SK-N-SH (cell line): ENCODE data around the gene CACNA1G. TPM values are rescaled to one million over a fixed set of nuclear protein-coding genes. Genes with fewer than 3 reads are reported as not detected.

ENCODE experiments used
- CTCF ChIA-PET: fragments of 300-600, 350-600 bp; formaldehyde crosslinking; extraction: SDS; loops from one replicate; lab custom pipeline; 2021; lab: Yijun Ruan, JAX
- POLR2A ChIA-PET: fragments of 350-600 bp; sonication (Branson Sonifier 250); formaldehyde crosslinking; extraction: SDS; loops from one replicate; lab custom pipeline; 2020; ENCODE audit warnings: antibody characterized with exemption, inconsistent platforms; lab: Yijun Ruan, JAX
- DNase-seq: peaks from one replicate; pipeline ENCODE4 v3.0.0; 2012
- H2AFZ ChIP-seq: fragments of 200-600 bp; sonication (generic); 2 replicates; pipeline ENCODE4 v1.8.1; 2016; ENCODE audit warnings: antibody characterized with exemption, mild to moderate bottlenecking, low read depth
- H3F3A ChIP-seq: fragments of 200-600 bp; sonication (generic); replicated peaks from 2 replicates; pipeline ENCODE3; 2016; ENCODE audit warnings: antibody characterized with exemption, mild to moderate bottlenecking; ENCODE audit not compliant: insufficient read depth
- H3K27ac ChIP-seq, 2 experiments: fragments of 200-500 bp in 1 of 2; fragments of 200-600 bp in 1 of 2; sonication (Bioruptor generic) in 1 of 2; sonication (generic), shearing (Covaris generic) in 1 of 2; 2 replicates each; pipeline versions ENCODE4 v1.5.1 to v1.6.1; 2014 to 2016; ENCODE audit warnings: low read depth in 2 of 2, inconsistent platforms in 1 of 2, low read length in 1 of 2, mild to moderate bottlenecking in 1 of 2, mixed read lengths in 1 of 2
- H3K27me3 ChIP-seq: fragments of 200-600 bp; sonication (generic), shearing (Covaris generic); 2 replicates; pipeline ENCODE4 v1.6.1; 2016; ENCODE audit warnings: mixed run types; ENCODE audit not compliant: insufficient read depth
- H3K36me3 ChIP-seq, 2 experiments: fragments of 200-500 bp in 1 of 2; fragments of 200-600 bp in 1 of 2; sonication (Bioruptor generic) in 1 of 2; sonication (generic) in 1 of 2; replicated peaks in 1 of 2; 2 replicates each; pipeline versions ENCODE3 to v1.5.1; 2014 to 2016; ENCODE audit warnings: low read length in 1 of 2, mild to moderate bottlenecking in 1 of 2; ENCODE audit not compliant: insufficient read depth in 2 of 2, control insufficient read depth in 1 of 2
- H3K4me1 ChIP-seq, 2 experiments: fragments of 200-500 bp in 1 of 2; fragments of 200-600 bp in 1 of 2; sonication (Bioruptor generic) in 1 of 2; sonication (generic), shearing (Covaris generic) in 1 of 2; 2 replicates each; pipeline versions ENCODE4 v1.5.1 to v1.6.1; 2014 to 2016; ENCODE audit warnings: low read depth in 1 of 2, low read length in 1 of 2, mixed run types in 1 of 2; ENCODE audit not compliant: insufficient read depth in 2 of 2, control insufficient read depth in 1 of 2
- H3K4me2 ChIP-seq: fragments of 200-600 bp; sonication (generic), shearing (Covaris generic); 2 replicates; pipeline ENCODE4 v1.6.1; 2017; ENCODE audit warnings: mixed run types
- H3K4me3 ChIP-seq, 2 experiments: fragments of 200-500 bp in 1 of 2; fragments of 200-600 bp in 1 of 2; sonication (Bioruptor generic) in 1 of 2; sonication (generic), shearing (Covaris generic) in 1 of 2; 2 replicates each; pipeline versions ENCODE4 v1.5.1 to v1.8.1; 2014 to 2016; ENCODE audit warnings: low read depth in 2 of 2, inconsistent platforms in 1 of 2, low read length in 1 of 2, mild to moderate bottlenecking in 1 of 2, mixed read lengths in 1 of 2, moderate library complexity in 1 of 2
- H3K79me2 ChIP-seq: fragments of 200-600 bp; sonication (generic); 2 replicates; pipeline ENCODE4 v1.8.1; 2017; ENCODE audit warnings: mild to moderate bottlenecking; ENCODE audit not compliant: insufficient read depth
- H3K9ac ChIP-seq: fragments of 200-600 bp; sonication (generic); 2 replicates; pipeline ENCODE4 v1.6.1; 2017; ENCODE audit warnings: mixed run types
- H3K9me2 ChIP-seq: fragments of 200-600 bp; sonication (generic); 2 replicates; pipeline ENCODE4 v1.6.1; 2017; ENCODE audit warnings: mixed run types
- H3K9me3 ChIP-seq: fragments of 200-600 bp; sonication (generic); 2 replicates; pipeline ENCODE4 v1.6.1; 2017; ENCODE audit warnings: mixed run types, mild to moderate bottlenecking, moderate library complexity
- H4K20me1 ChIP-seq: fragments of 200-600 bp; sonication (generic); 2 replicates; pipeline ENCODE4 v1.6.1; 2017; ENCODE audit warnings: mild to moderate bottlenecking, mixed run types; ENCODE audit not compliant: insufficient read depth
- CHD2 ChIP-seq: fragments of 150-350 bp; IDR thresholded peaks from 2 replicates; pipeline ENCODE4 v1.6.1; 2018; ENCODE audit warnings: low read length; ENCODE audit not compliant: partially characterized antibody
- ELF1 ChIP-seq: IDR thresholded peaks from 2 replicates; pipeline ENCODE4 v1.4.0; 2012
- EP300 ChIP-seq, 2 experiments: IDR thresholded peaks; 2 replicates each; pipeline versions ENCODE4 v1.4.0 to v1.6.1; 2012; ENCODE audit warnings: borderline replicate concordance in 1 of 2, low read depth in 1 of 2, low read length in 1 of 2
- EZH2phosphoT487 ChIP-seq: fragments of 200-600 bp; sonication (generic); IDR thresholded peaks from 2 replicates; pipeline ENCODE4 v1.6.1; 2017; ENCODE audit warnings: low read depth, mixed run types, mild to moderate bottlenecking, antibody characterized with exemption, moderate library complexity, borderline replicate concordance
- FOSL2 ChIP-seq: IDR thresholded peaks from 2 replicates; pipeline ENCODE4 v1.4.0; 2012; ENCODE audit warnings: low read depth, mild to moderate bottlenecking, moderate library complexity, borderline replicate concordance
- FOXJ3 ChIP-seq: sonication (generic); formaldehyde crosslinking; IDR thresholded peaks from 2 replicates; pipeline ENCODE4 v1.5.1; 2020; ENCODE audit warnings: mild to moderate bottlenecking, missing genetic modification reagents
- GABPA ChIP-seq: IDR thresholded peaks from 2 replicates; pipeline ENCODE4 v1.4.0; 2012; ENCODE audit warnings: low read depth, mild to moderate bottlenecking
- IRF3 ChIP-seq: fragments of 150-350 bp; IDR thresholded peaks from 2 replicates; pipeline ENCODE4 v1.6.1; 2016; ENCODE audit warnings: mild to moderate bottlenecking, low read depth, low read length
- JUND ChIP-seq: IDR thresholded peaks from 2 replicates; pipeline ENCODE4 v1.4.0; 2012
- MXI1 ChIP-seq: IDR thresholded peaks from 2 replicates; pipeline ENCODE4 v1.6.1; 2012; ENCODE audit warnings: mild to moderate bottlenecking, low read depth, low read length, improper control_type of control experiment
- NFIC ChIP-seq: IDR thresholded peaks from 2 replicates; pipeline ENCODE4 v1.4.0; 2012; ENCODE audit warnings: borderline replicate concordance
- NRF1 ChIP-seq: IDR thresholded peaks from 2 replicates; pipeline ENCODE4 v1.6.1; 2012; ENCODE audit warnings: low read depth, mild to moderate bottlenecking, low read length
- PBX3 ChIP-seq: IDR thresholded peaks from 2 replicates; pipeline ENCODE4; 2012
- RCOR1 ChIP-seq: fragments of 150-350 bp; IDR thresholded peaks from 2 replicates; pipeline ENCODE4 v1.6.1; 2017; ENCODE audit warnings: antibody characterized with exemption, low read length
- RFX5 ChIP-seq: IDR thresholded peaks from 2 replicates; pipeline ENCODE4 v1.6.1; 2012; ENCODE audit warnings: mild to moderate bottlenecking, improper control_type of control experiment, low read length
- SIN3A ChIP-seq: IDR thresholded peaks from 2 replicates; pipeline ENCODE4 v1.6.1; 2012; ENCODE audit warnings: low read depth, mild to moderate bottlenecking, low read length, moderate library complexity, borderline replicate concordance
- TAF1 ChIP-seq: IDR thresholded peaks from 2 replicates; pipeline ENCODE4 v1.6.1; 2012; ENCODE audit warnings: low read depth, mild to moderate bottlenecking, low read length, moderate library complexity, borderline replicate concordance
- TCF12 ChIP-seq: IDR thresholded peaks from 2 replicates; pipeline ENCODE4 v1.4.0; 2012
- YY1 ChIP-seq: IDR thresholded peaks from 2 replicates; pipeline ENCODE4 v1.4.0; 2012; ENCODE audit warnings: low read depth, mild to moderate bottlenecking
- ZBTB33 ChIP-seq: IDR thresholded peaks from 2 replicates; pipeline ENCODE4 v1.4.0; 2012; ENCODE audit warnings: low read depth, borderline replicate concordance
- WGBS: methylation state at CpG from one replicate; pipeline ENCODE4 v1.1.6; 2017; ENCODE audit warnings: low lambda C conversion rate; 5-methylcytosine and 5-hydroxymethylcytosine counted together
- polyA plus RNA-seq, 3 experiments: library from polyadenylated mRNA; depleted of rRNA; stranded (reverse); fragments of >200 nt; gene quantifications; 2 replicates each; pipeline ENCODE4 v1.2.3, GENCODE V29; 2012

Gene CACNA1G
- polyA plus RNA-seq, 1 of the 3 experiments (the other 2 are of a cell fraction), result 0.21 TPM

DNA sequence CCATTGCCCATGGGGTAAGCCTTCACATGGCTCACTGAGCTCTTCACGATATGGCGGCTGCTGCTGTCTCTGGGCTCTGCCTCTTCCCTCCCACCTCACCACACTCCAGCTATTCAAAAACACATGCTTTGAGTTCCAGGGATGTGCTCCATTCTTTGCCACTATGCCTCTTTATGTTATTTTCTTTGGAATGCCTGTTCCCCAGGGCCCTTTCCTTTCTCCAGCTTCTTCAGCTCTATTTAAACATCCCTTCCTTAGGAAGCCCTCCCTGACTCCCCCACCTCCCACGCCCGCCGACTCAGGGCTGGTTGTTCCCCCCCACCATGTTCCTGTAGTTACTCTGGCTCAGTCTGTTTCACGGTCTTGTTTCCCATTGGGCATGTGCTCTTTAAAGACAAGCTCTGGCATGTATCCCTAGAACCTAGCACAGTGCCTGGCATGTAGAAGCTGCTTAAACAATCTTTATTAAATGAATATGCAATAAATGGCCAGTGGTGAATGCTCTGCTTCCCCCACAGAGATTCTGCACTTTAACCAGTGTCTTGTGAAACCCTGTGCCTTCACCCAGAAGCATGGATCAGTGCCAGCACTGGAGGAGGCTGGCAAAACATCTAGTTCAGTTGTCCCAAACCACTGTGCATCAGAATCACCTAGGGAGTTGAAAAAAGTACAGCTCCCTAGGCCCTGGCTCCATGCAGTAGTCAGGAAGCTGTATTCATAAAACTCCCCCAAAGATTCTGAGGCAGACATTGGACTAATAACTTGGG, 45.4 kb upstream of the CACNA1G start:
- H2AFZ ChIP-seq, result no peak overlapping the region
- TF ChIP-seq GABPA (no peak), PBX3 (no peak), ZBTB33 (no peak), RFX5 (no peak), IRF3 (no peak), TCF12 (no peak), CHD2 (no peak), RCOR1 (no peak), FOSL2 (no peak), FOXJ3 (CRISPR knock-in tag) (no peak), YY1 (no peak), SIN3A (no peak), EZH2phosphoT487 (no peak), NFIC (no peak), TAF1 (no peak), EP300 (IDR thresholded peaks at IDR 0.05; ENCODE audit: borderline replicate concordance in 1 of 2, low read depth in 1 of 2, low read length in 1 of 2) (no peak), JUND (no peak), MXI1 (no peak), NRF1 (no peak), ELF1 (no peak)
- no peak overlapping the region for H3K9ac ChIP-seq
- POLR2A ChIA-PET, result interaction anchor here (0.6 kb wide), 1 partner anchor 102 kb away, joined by 3 read pairs; no protein-coding TSS in a partner anchor
- H3K27me3 ChIP-seq, result no peaks in the 10 kb centered on the region
- WGBS, result 95% methylated on average over 6 of the region's 6 CpGs
- CTCF ChIA-PET, result interaction anchor here (0.8 to 2.4 kb wide), 5 partner anchors 17 to 153 kb away, joined by 3 to 5 read pairs (median 3); partner anchors contain the start of gene EPN3
- H4K20me1 ChIP-seq, result no peaks in the 10 kb centered on the region
- no peaks in the 10 kb centered on the region for H3K36me3 ChIP-seq
- no peak overlapping the region for H3K4me2 ChIP-seq
- no peaks in the 10 kb centered on the region for H3K79me2 ChIP-seq
- no peak overlapping the region for H3K4me3 ChIP-seq
- no peaks in the 10 kb centered on the region for H3F3A ChIP-seq
- H3K9me3 ChIP-seq, result no peaks in the 10 kb centered on the region
- no peak overlapping the region for H3K27ac ChIP-seq
- no peaks in the 10 kb centered on the region for H3K9me2 ChIP-seq
- no peaks in the 10 kb centered on the region; a peak in 1 of 4 replicates for H3K4me1 ChIP-seq
- no peak for DNase-seq
